ENCODE data around the gene TCP10L.

The TCP10L gene

DNA sequence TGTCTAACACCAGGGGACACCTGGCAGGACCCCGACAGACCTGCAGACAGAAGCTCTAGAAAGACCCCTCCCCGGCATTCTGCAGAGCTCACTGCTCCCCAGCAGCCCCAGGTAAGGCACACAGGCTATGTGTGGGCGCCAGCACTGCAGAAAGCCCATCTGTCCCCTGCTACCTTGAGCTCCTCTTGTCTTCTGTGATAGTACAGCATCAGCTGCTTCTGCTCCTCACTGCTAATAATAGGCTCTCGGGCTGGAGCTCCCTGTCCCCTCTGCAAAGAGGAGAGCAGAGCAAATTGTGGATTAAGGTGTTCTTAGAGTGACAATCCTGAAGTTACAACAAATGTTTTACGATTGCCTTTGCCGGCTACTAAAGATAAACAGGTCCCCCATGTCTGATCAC, 16.8 kb upstream of the TCP10L start:
- H3K4me3 ChIP-seq (ENCODE audit: low read length), result no peak overlapping the region
- H3K27me3 ChIP-seq (ENCODE audit: insufficient read depth, low read length), result no peaks in the 10 kb centered on the region
- H2AFZ ChIP-seq (ENCODE audit: low read depth, low read length), result no peak overlapping the region
- H3K9me3 ChIP-seq (ENCODE audit: low read length), result no peaks in the 10 kb centered on the region
- no peaks in the 10 kb centered on the region for H3K4me1 ChIP-seq (ENCODE audit: insufficient read depth, low read length)
- peaks cover 51% of the 10 kb centered on the region for H3K36me3 ChIP-seq (ENCODE audit: insufficient read depth, low read length)

DNA sequence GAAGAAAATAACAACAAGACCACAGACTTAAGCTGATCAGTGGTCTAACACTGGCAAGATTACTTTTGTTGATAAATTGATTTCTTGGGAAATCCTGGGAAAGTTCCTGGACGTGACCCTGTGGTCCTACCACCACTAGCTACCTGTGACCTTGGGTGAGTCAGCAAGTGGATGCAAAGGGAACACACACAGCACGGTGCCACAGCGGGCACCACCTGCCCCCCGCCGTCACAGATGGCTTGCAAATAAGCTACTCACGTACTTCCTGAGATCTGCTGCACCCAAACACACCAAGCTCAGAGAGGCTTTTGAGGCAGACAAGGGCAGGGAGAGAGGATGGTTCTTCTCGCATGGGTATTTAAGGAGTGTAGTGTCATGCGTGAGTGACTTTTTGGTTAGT, 14.2 kb upstream of the TCP10L start:
- Histone ChIP-seq H3K4me3 (ENCODE audit: low read length) (no peak overlapping the region), H3K4me1 (ENCODE audit: insufficient read depth, low read length) (no peaks in the 10 kb centered on the region), H3K27me3 (ENCODE audit: insufficient read depth, low read length) (no peaks in the 10 kb centered on the region), H3K9me3 (ENCODE audit: low read length) (no peaks in the 10 kb centered on the region), H2AFZ (ENCODE audit: low read depth, low read length) (no peak overlapping the region), H3K36me3 (ENCODE audit: insufficient read depth, low read length) (peaks cover 27% of the 10 kb centered on the region)

DNA sequence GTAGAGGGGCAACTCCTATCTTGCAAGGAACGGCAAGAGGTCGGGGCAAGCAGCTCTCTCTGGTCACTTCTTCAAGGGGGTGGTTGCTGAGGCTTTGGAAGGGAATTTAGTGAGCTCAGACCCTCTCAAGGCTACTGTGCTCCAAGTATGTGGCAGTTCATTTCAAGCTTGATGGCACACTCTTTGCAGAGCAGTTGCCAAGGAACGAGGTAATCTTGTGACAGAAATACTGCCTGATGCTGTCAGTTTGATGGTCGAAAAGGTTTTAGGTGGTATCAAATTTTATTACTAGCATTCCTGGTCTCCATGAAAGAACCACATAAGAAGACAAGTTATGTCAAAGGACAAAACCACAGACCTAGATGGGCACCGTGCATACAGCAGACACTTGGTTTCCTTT, 13.8 kb upstream of the TCP10L start:
- Histone ChIP-seq H3K27me3 (ENCODE audit: insufficient read depth, low read length) (no peaks in the 10 kb centered on the region), H3K4me1 (ENCODE audit: insufficient read depth, low read length) (no peaks in the 10 kb centered on the region), H3K4me3 (ENCODE audit: low read length) (no peak overlapping the region), H3K36me3 (ENCODE audit: insufficient read depth, low read length) (peaks cover 23% of the 10 kb centered on the region), H2AFZ (ENCODE audit: low read depth, low read length) (no peak overlapping the region), H3K9me3 (ENCODE audit: low read length) (no peaks in the 10 kb centered on the region)

DNA sequence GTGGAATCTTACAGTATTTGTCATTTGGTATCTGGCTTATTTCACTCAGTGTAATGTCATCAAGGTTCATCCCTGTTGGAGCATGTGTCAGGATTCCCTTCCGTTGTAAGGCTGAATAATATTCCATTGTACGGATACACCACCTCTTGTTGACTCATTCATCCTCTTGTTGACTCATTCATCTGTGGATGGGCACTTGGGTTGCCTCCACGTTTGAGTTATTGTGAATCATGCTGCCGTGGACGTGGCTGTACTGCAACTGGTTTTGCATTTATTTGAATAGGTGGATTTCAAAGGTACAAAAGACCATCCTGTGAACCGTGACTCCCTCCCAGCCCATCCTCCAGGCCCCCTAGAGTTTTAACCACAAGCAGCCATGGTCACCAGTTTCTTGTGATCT, 11.9 kb upstream of the TCP10L start:
- Histone ChIP-seq H3K4me3 (ENCODE audit: low read length) (no peak overlapping the region), H3K27me3 (ENCODE audit: insufficient read depth, low read length) (no peaks in the 10 kb centered on the region), H3K4me1 (ENCODE audit: insufficient read depth, low read length) (no peaks in the 10 kb centered on the region), H3K9me3 (ENCODE audit: low read length) (no peaks in the 10 kb centered on the region), H3K36me3 (ENCODE audit: insufficient read depth, low read length) (peaks cover 6% of the 10 kb centered on the region), H2AFZ (ENCODE audit: low read depth, low read length) (no peak overlapping the region)

DNA sequence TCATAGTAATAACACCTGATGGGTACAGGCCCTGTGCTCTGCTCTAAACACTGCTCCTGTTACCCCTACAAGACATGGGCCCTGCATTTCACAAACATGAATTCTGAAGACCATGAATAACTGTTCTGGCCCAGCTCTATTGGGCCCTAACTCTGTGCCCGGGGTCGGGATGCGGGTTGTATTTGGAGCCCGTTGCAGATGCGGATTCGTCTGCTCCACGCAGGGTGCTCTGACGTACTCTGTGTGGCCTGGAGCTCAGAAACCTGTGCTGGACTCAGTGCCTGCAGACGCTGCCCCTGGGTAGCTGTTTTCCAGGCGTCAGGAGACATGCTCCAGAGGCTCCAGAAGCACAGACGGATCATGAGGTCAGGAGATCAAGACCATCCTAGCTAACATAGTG, 10.1 kb upstream of the TCP10L start:
- Histone ChIP-seq H3K4me1 (ENCODE audit: insufficient read depth, low read length) (no peaks in the 10 kb centered on the region), H3K27me3 (ENCODE audit: insufficient read depth, low read length) (no peaks in the 10 kb centered on the region), H2AFZ (ENCODE audit: low read depth, low read length) (no peak overlapping the region), H3K36me3 (ENCODE audit: insufficient read depth, low read length) (peaks cover 4% of the 10 kb centered on the region), H3K9me3 (ENCODE audit: low read length) (no peaks in the 10 kb centered on the region), H3K4me3 (ENCODE audit: low read length) (no peak overlapping the region)

DNA sequence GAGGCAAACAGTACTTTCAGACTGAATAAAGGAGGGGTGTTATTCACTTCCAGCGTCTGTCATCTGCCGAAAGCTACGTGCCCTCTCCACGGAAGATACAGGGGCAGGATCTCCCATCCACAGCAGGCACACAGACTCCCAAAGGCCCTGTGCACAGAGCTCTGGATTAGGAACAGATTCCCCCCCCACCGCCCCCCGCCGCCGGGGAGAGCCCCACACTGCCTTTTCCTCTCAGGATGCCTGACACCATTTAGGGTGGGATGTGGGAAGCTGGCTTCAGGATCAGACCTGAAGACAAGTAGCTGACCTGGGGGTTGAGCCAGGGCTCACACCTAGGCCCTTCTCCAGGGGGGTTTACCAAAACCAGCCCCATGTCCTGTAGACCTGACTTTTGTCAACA, 8.4 kb upstream of the TCP10L start:
- H3K36me3 ChIP-seq (ENCODE audit: insufficient read depth, low read length), result no peaks in the 10 kb centered on the region
- H3K4me3 ChIP-seq (ENCODE audit: low read length), result no peak overlapping the region
- H3K9me3 ChIP-seq (ENCODE audit: low read length), result no peaks in the 10 kb centered on the region
- no peaks in the 10 kb centered on the region for H3K4me1 ChIP-seq (ENCODE audit: insufficient read depth, low read length)
- no peaks in the 10 kb centered on the region for H3K27me3 ChIP-seq (ENCODE audit: insufficient read depth, low read length)
- H2AFZ ChIP-seq (ENCODE audit: low read depth, low read length), result no peak overlapping the region

DNA sequence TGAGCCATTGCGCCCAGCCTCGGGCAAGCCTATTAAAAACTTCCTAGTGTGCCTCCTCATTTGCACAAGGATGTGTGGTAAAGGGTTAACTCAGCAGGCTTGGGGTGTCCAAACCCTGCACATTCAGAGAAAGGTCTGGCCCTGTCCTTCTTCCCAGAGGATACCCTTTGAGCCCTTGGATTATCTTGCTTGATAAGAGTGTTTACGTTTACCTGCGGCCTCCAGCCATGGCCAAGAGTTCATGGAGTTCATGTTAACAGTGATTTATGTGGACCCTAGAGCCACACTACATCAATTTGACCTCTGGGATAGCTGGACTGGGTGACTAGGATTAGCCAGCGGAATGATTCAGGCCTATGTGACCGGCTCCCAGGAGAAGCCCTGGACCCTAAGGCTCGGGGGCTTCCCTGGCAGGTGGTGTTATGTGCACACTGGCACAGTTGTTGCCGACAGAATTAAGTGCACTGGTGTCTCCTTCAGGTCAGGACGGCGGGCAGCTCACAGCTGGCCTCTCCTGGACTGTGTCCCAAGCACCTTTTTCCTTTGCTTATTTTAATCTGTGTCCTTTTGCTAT, 7.7 kb upstream of the TCP10L start:
- no peak overlapping the region for H2AFZ ChIP-seq (ENCODE audit: low read depth, low read length)
- H3K4me1 ChIP-seq (ENCODE audit: insufficient read depth, low read length), result no peaks in the 10 kb centered on the region
- no peak overlapping the region for H3K4me3 ChIP-seq (ENCODE audit: low read length)
- no peaks in the 10 kb centered on the region for H3K36me3 ChIP-seq (ENCODE audit: insufficient read depth, low read length)
- H3K27me3 ChIP-seq (ENCODE audit: insufficient read depth, low read length), result no peaks in the 10 kb centered on the region
- H3K9me3 ChIP-seq (ENCODE audit: low read length), result no peaks in the 10 kb centered on the region

DNA sequence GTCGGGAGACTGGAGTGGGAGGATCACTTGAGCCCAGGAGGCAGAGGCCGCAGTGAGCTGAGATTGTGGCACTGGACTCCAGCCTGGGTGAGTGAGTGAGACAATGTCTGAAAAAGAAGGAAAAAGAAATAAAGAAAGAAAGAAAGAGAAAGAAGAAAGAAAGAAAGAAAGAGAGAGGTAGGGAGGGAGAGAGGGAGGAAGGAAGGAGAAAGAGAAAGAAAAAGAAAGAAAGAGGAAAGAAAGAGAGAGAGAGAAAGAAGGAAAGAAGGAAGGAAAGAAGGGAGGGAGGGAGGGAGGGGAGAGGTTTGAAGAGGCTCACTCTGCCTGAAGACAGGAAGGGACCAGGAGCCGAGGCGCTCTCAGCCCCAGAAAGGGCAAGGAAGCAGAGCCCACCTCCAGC, 4.8 kb upstream of the TCP10L start:
- Histone ChIP-seq H3K36me3 (ENCODE audit: insufficient read depth, low read length) (no peaks in the 10 kb centered on the region), H3K4me1 (ENCODE audit: insufficient read depth, low read length) (no peaks in the 10 kb centered on the region), H3K4me3 (ENCODE audit: low read length) (no peak overlapping the region), H2AFZ (ENCODE audit: low read depth, low read length) (no peak overlapping the region), H3K9me3 (ENCODE audit: low read length) (no peaks in the 10 kb centered on the region), H3K27me3 (ENCODE audit: insufficient read depth, low read length) (no peaks in the 10 kb centered on the region)

DNA sequence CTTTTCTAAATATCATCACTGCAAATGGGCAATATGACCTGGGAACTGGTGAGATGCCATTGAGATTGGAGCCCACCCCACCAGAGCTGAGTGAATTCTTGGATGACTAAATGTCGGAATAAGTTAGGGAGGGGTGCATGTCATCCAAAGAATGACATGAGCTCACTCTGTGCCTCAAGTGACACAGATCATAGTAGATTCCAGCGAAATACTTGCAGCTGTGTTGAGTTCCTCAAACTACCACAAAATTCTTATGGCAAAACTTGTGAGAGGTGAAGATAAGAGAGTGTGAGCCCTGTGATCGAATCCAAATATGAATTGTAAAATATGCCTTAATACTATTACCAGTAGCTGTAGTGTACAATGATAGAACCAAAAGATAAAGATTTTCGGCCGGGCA, 2.3 kb upstream of the TCP10L start:
- Histone ChIP-seq H3K36me3 (ENCODE audit: insufficient read depth, low read length) (no peaks in the 10 kb centered on the region), H3K27me3 (ENCODE audit: insufficient read depth, low read length) (no peaks in the 10 kb centered on the region), H3K9me3 (ENCODE audit: low read length) (no peaks in the 10 kb centered on the region), H3K4me1 (ENCODE audit: insufficient read depth, low read length) (no peaks in the 10 kb centered on the region), H3K4me3 (ENCODE audit: low read length) (no peak overlapping the region), H2AFZ (ENCODE audit: low read depth, low read length) (no peak overlapping the region)

DNA sequence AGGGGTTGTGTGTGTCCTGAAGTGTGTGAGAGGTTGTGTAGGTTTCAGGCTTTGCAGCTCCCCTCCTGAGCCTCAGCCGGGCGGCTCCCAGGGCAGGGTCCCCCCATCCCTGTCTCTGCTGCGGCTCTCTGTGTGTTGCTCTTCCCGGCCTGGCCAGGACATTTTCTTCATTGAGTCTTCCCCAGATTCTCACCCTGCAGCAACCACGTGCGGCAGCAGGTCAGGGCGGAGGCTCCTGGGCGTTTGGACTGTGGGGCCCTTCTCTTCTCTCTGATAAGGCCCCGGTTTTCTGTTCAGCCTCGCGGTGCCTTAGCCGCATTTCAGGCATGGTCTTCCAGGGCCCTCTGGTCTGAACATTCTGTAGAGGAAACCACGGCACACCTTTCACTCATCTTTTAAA, 1.8 kb upstream of the TCP10L start:
- H3K36me3 ChIP-seq (ENCODE audit: insufficient read depth, low read length), result no peaks in the 10 kb centered on the region
- H3K4me1 ChIP-seq (ENCODE audit: insufficient read depth, low read length), result no peaks in the 10 kb centered on the region
- no peaks in the 10 kb centered on the region for H3K27me3 ChIP-seq (ENCODE audit: insufficient read depth, low read length)
- H3K9me3 ChIP-seq (ENCODE audit: low read length), result no peaks in the 10 kb centered on the region
- H3K4me3 ChIP-seq (ENCODE audit: low read length), result no peak overlapping the region
- no peak overlapping the region for H2AFZ ChIP-seq (ENCODE audit: low read depth, low read length)

DNA sequence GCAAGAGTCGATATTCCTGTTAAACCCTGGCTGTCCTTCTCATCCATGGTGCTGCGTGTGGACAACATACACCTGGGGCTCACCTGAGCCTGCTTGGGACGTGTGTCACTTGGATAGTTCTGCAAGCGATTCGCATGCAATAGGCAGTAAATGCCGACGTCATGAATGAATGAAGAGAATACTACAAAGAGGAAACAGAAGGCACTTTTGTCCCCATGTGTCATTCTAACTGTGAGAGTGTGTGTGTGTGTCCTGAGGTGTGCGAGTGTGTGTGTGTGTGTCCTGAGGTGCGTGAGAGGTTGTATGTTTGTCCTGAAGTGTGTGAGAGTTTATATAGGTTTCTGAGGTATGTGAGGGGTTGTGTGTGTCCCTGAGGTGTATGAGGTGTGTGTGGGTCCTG, 647 bp upstream of the TCP10L start:
- H2AFZ ChIP-seq (ENCODE audit: low read depth, low read length), result no peak overlapping the region
- no peaks in the 10 kb centered on the region for H3K27me3 ChIP-seq (ENCODE audit: insufficient read depth, low read length)
- no peak overlapping the region for H3K4me3 ChIP-seq (ENCODE audit: low read length)
- H3K36me3 ChIP-seq (ENCODE audit: insufficient read depth, low read length), result no peaks in the 10 kb centered on the region
- no peaks in the 10 kb centered on the region for H3K4me1 ChIP-seq (ENCODE audit: insufficient read depth, low read length)
- no peaks in the 10 kb centered on the region for H3K9me3 ChIP-seq (ENCODE audit: low read length)

DNA sequence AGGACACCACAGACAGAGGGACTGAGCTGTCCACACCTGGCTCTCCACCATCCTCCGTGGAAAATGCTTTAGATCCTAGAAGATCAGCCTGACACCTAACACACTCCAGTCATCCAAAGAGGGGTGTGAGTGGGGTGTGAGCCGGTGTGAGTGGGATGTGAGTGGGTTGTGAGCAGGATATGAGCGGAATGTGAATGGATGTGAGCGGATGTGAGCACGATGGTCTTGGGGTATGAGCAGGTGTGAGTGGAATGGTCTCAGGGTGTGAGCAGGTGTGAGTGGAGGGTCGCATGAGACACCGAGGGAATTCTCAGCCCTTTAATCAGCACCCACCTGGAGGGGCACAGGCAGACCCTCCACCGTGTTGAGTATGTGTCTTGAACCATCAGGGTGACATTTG, 851 bp downstream of the TCP10L start:
- Histone ChIP-seq H3K27me3 (ENCODE audit: insufficient read depth, low read length) (no peaks in the 10 kb centered on the region), H3K4me1 (ENCODE audit: insufficient read depth, low read length) (no peaks in the 10 kb centered on the region), H3K36me3 (ENCODE audit: insufficient read depth, low read length) (no peaks in the 10 kb centered on the region), H3K9me3 (ENCODE audit: low read length) (no peaks in the 10 kb centered on the region), H3K4me3 (ENCODE audit: low read length) (no peak overlapping the region), H2AFZ (ENCODE audit: low read depth, low read length) (no peak overlapping the region)

DNA sequence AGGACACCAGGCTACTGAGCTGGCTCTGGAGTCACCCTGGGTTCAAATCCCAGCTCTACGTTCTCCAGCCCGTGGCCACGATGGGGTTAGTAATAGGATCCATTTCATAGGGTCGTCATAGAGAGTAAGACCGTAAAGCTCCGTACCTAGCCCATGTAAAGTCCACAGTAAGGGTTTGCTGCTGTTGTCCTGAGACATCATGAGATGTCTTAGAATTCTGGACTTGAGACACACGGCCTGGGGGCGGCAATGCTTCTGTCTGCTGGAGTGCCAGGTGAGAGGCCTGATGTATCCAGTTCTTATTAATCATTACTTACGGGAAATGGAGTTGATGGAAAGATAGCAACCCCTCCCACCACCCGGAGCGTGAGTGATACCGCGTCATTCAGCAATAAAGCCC, 3.6 kb downstream of the TCP10L start:
- no peaks in the 10 kb centered on the region for H3K36me3 ChIP-seq (ENCODE audit: insufficient read depth, low read length)
- no peak overlapping the region for H2AFZ ChIP-seq (ENCODE audit: low read depth, low read length)
- H3K4me1 ChIP-seq (ENCODE audit: insufficient read depth, low read length), result no peaks in the 10 kb centered on the region
- H3K9me3 ChIP-seq (ENCODE audit: low read length), result peaks cover 2% of the 10 kb centered on the region
- no peak overlapping the region for H3K4me3 ChIP-seq (ENCODE audit: low read length)
- H3K27me3 ChIP-seq (ENCODE audit: insufficient read depth, low read length), result no peaks in the 10 kb centered on the region

DNA sequence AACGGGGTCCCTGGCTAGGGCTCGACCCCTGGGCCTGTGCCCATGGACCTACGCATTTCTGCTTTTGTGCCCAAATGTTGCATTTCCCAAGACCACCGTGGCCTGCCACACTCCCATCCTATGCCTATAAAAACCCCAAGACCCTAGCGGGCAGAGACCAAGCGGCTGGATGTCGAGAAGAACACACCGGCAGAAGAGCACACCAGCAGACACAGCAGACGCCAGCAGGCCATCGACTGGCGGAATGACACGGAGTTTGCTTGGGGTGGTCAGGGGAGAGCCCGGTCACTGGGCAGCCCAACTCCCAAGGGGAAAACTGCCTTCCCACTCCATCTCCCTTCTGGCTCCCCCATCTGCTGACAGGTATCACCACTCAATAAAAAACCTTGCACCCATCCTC, 4.4 kb downstream of the TCP10L start:
- H3K9me3 ChIP-seq (ENCODE audit: low read length), result peaks cover 2% of the 10 kb centered on the region

More for the DNA sequence above, 4.4 kb downstream of the TCP10L start:
- no peaks in the 10 kb centered on the region for H3K4me1 ChIP-seq (ENCODE audit: insufficient read depth, low read length)
- H3K36me3 ChIP-seq (ENCODE audit: insufficient read depth, low read length), result no peaks in the 10 kb centered on the region
- no peaks in the 10 kb centered on the region for H3K27me3 ChIP-seq (ENCODE audit: insufficient read depth, low read length)
- no peak overlapping the region for H2AFZ ChIP-seq (ENCODE audit: low read depth, low read length)
- H3K4me3 ChIP-seq (ENCODE audit: low read length), result no peak overlapping the region
